ENCODE measurements around the gene HPSE2.

DNA sequence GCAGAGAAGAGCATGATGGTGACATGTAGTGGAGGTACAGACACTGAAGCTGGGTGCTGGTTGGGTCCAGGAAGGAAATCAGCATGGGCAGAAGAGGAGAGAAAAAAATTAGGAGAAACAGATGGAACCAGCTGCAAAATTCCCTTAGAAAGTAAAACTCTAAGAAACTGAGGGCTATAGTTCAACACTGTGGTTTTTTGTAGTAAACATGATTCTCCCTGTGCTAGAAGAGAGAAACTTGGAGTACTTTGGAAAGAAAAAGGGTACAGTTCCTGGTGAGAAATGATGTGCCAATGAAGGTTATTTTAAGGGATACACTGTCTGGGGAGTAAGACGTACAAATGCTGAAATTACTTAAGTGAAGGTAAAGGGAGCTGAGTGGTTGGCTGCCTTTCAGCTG is 607.4 kb downstream of the HPSE2 start:
- TF ChIP-seq CTCF (IDR thresholded peaks at IDR 0.05; ENCODE audit: borderline replicate concordance, extremely low read depth, low read length, poor library complexity, severe bottlenecking), result no peak
- no peak for TF ChIP-seq EZH2 (IDR thresholded peaks at IDR 0.05; ENCODE audit: borderline replicate concordance, low read depth, low read length, severe bottlenecking)

All from DND-41 (cell line).